ENCODE data around the gene SH3BP5.
"Not testable (repeated sequence)": the region's sequence is repeated elsewhere in the genome, so short reads cannot be mapped to it uniquely, and the experiment has no call there.

The SH3BP5 gene

GRCh38 chr3:15332405-15333098 lies at the start of gene SH3BP5:
Gene SH3BP5 (minus strand): TSS chr3:15332586. CDS start chr3:15332408, 178 bp downstream.
- DNase-seq (ENCODE audit: low read depth), result peak; percentile 62

GRCh38 chr3:15380980-15381890 lies 48.8 kb upstream of the SH3BP5 start:
- DNase-seq (ENCODE audit: low read depth), result no peak

- peak; percentile 90 for DNase-seq (ENCODE audit: low read depth)
These were observed 45.8 kb upstream of the SH3BP5 start for GRCh38 chr3:15377961-15378791.

GRCh38 chr3:15375461-15376000 lies 43.1 kb upstream of the SH3BP5 start:
- no peak for DNase-seq (ENCODE audit: low read depth)

GRCh38 chr3:15372918-15373317 lies 40.5 kb upstream of the SH3BP5 start:
- no peak for DNase-seq (ENCODE audit: low read depth)

GRCh38 chr3:15368561-15369135 lies 36.3 kb upstream of the SH3BP5 start:
- DNase-seq (ENCODE audit: low read depth), result no peak

- no peak for DNase-seq (ENCODE audit: low read depth)
These were observed 34.7 kb upstream of the SH3BP5 start for GRCh38 chr3:15367059-15367458.

GRCh38 chr3:15364078-15364477 lies 31.7 kb upstream of the SH3BP5 start:
- not testable (repeated sequence) for DNase-seq (ENCODE audit: low read depth)

- peak; percentile 3 for DNase-seq (ENCODE audit: low read depth)
These were observed 29.3 kb upstream of the SH3BP5 start for GRCh38 chr3:15361494-15362214.

- no peak for DNase-seq (ENCODE audit: low read depth)
These were observed 28.6 kb upstream of the SH3BP5 start for GRCh38 chr3:15360788-15361493.

- DNase-seq (ENCODE audit: low read depth), result no peak
These were observed 27.5 kb upstream of the SH3BP5 start for GRCh38 chr3:15359677-15360397.

GRCh38 chr3:15356651-15357061 lies 24.3 kb upstream of the SH3BP5 start:
- not testable (repeated sequence) for DNase-seq (ENCODE audit: low read depth)

- no peak for DNase-seq (ENCODE audit: low read depth)
These were observed 23.8 kb upstream of the SH3BP5 start for GRCh38 chr3:15356176-15356575.

GRCh38 chr3:15355086-15355485 lies 22.7 kb upstream of the SH3BP5 start:
- DNase-seq (ENCODE audit: low read depth), result no peak

GRCh38 chr3:15354485-15354884 lies 22.1 kb upstream of the SH3BP5 start:
- no peak for DNase-seq (ENCODE audit: low read depth)

- no peak for DNase-seq (ENCODE audit: low read depth)
These were observed 17.8 kb upstream of the SH3BP5 start for GRCh38 chr3:15350141-15350540.

GRCh38 chr3:15349438-15349837 lies 17.1 kb upstream of the SH3BP5 start:
- DNase-seq (ENCODE audit: low read depth), result not testable (repeated sequence)

GRCh38 chr3:15348246-15348645 lies 15.9 kb upstream of the SH3BP5 start:
- no peak for DNase-seq (ENCODE audit: low read depth)

- no peak for DNase-seq (ENCODE audit: low read depth)
These were observed 15.3 kb upstream of the SH3BP5 start for GRCh38 chr3:15347737-15348110.

All from activated T-cell treated with anti-CD3 and anti-CD28 coated beads for 1 hour (primary cell).